H1 (cell line): Measurements from ENCODE around the gene BICRAL. TPM values are rescaled to one million over a fixed set of nuclear protein-coding genes. Genes with fewer than 3 reads are reported as not detected.

Experiments used
- CTCF ChIA-PET: fragments of 300-600 bp; sonication (Branson Sonifier 250); formaldehyde crosslinking; loops from one replicate; lab custom pipeline; 2021; ENCODE audit not compliant: partially characterized antibody; lab: Charles Lee
- POLR2A ChIA-PET: fragments of 300-600 bp; sonication (Branson Sonifier 250); formaldehyde crosslinking; loops from one replicate; lab custom pipeline; 2021; ENCODE audit warnings: inconsistent platforms; ENCODE audit not compliant: partially characterized antibody; lab: Charles Lee
- DNase-seq, 2 experiments: peaks; one replicate each; pipeline versions ENCODE4 v3.0.0 to v3.0.0-alpha.2; 2010 to 2022; ENCODE audit warnings: low spot score in 2 of 2, low read depth in 1 of 2, mixed read lengths in 1 of 2
- FAIRE-seq: peaks from 2 replicates; lab custom pipeline; 2011; peaks lifted over from hg19 to GRCh38; lab: Jason Lieb, UNC
- H2AFZ ChIP-seq: 2 replicates; pipeline ENCODE4 v1.8.1; 2012; ENCODE audit warnings: low read length, inconsistent platforms
- H2AK5ac ChIP-seq: 2 replicates; pipeline ENCODE4 v1.6.1; 2013; ENCODE audit warnings: low read depth, low read length
- H2BK120ac ChIP-seq: replicated peaks from 2 replicates; pipeline ENCODE3; 2013; ENCODE audit warnings: low read depth, low read length, inconsistent platforms
- H2BK12ac ChIP-seq: 2 replicates; pipeline ENCODE4 v1.6.1; 2013; ENCODE audit warnings: low read depth, low read length
- H2BK15ac ChIP-seq: 2 replicates; pipeline ENCODE4 v1.6.1; 2013; ENCODE audit warnings: low read length
- H2BK20ac ChIP-seq: 2 replicates; pipeline ENCODE4 v1.6.1; 2013; ENCODE audit warnings: low read length
- H2BK5ac ChIP-seq: 2 replicates; pipeline ENCODE4 v1.6.1; 2013; ENCODE audit warnings: low read depth, low read length
- H3K14ac ChIP-seq: 2 replicates; pipeline ENCODE4 v1.6.1; 2013; ENCODE audit warnings: inconsistent platforms; ENCODE audit not compliant: insufficient read length
- H3K18ac ChIP-seq: 2 replicates; pipeline ENCODE4 v1.6.1; 2013; ENCODE audit warnings: low read length; ENCODE audit errors: extremely low read depth
- H3K23ac ChIP-seq: 2 replicates; pipeline ENCODE4 v1.6.1; 2013; ENCODE audit warnings: inconsistent platforms; ENCODE audit not compliant: insufficient read length
- H3K23me2 ChIP-seq: 2 replicates; pipeline ENCODE4 v1.6.1; 2013; ENCODE audit warnings: low read depth, low read length
- H3K27ac ChIP-seq: 2 replicates; pipeline ENCODE4 v1.6.1; 2011; ENCODE audit warnings: low read depth, low read length, inconsistent platforms
- H3K27me3 ChIP-seq, 4 experiments: replicated peaks in 1 of 4; 1 replicate in 1 of 4; 2 replicates in 3 of 4; pipeline versions ENCODE4 v1.6.1 to v1.8.1; 2011 to 2013; ENCODE audit warnings: low read length in 3 of 4, mild to moderate bottlenecking in 3 of 4, inconsistent platforms in 2 of 4, mixed read lengths in 2 of 4, moderate library complexity in 1 of 4; ENCODE audit not compliant: control insufficient read depth in 3 of 4, insufficient read depth in 3 of 4; ENCODE audit errors: extremely low read depth in 1 of 4
- H3K36me3 ChIP-seq, 4 experiments: 2 replicates each; pipeline versions ENCODE4 v1.6.1 to v1.8.1; 2011 to 2013; ENCODE audit warnings: mild to moderate bottlenecking in 4 of 4, low read length in 3 of 4, moderate library complexity in 2 of 4, control low read depth in 1 of 4, inconsistent platforms in 1 of 4; ENCODE audit not compliant: insufficient read depth in 4 of 4, control insufficient read depth in 2 of 4
- H3K4ac ChIP-seq: replicated peaks from 2 replicates; pipeline ENCODE3; 2013; ENCODE audit warnings: low read length, low read depth, mixed read lengths, inconsistent platforms; ENCODE audit not compliant: insufficient read length
- H3K4me1 ChIP-seq, 4 experiments: replicated peaks in 1 of 4; 1 replicate in 1 of 4; 2 replicates in 3 of 4; pipeline versions ENCODE4 v1.6.1 to v1.8.1; 2011 to 2013; ENCODE audit warnings: low read length in 3 of 4, inconsistent platforms in 2 of 4, mixed read lengths in 1 of 4; ENCODE audit not compliant: insufficient read depth in 4 of 4, control insufficient read depth in 3 of 4
- H3K4me2 ChIP-seq, 2 experiments: 2 replicates each; pipeline versions ENCODE4 v1.6.1 to v1.8.1; 2011 to 2013; ENCODE audit warnings: low read depth in 2 of 2, low read length in 2 of 2, control low read depth in 1 of 2, inconsistent platforms in 1 of 2, mild to moderate bottlenecking in 1 of 2; ENCODE audit not compliant: insufficient read depth in 1 of 2
- H3K4me3 ChIP-seq, 4 experiments: fragments of 200-600, 300-600 bp in 1 of 4; sonication (generic), shearing (Covaris generic), sonication (Bioruptor Twin) in 1 of 4; 2 replicates each; pipeline versions ENCODE4 v1.5.1 to v1.8.1; 2011 to 2016; ENCODE audit warnings: low read length in 4 of 4, low read depth in 3 of 4, control low read depth in 2 of 4, inconsistent platforms in 2 of 4, mild to moderate bottlenecking in 2 of 4, mixed read lengths in 1 of 4, moderate library complexity in 1 of 4; ENCODE audit not compliant: insufficient read depth in 2 of 4; ENCODE audit errors: extremely low read depth in 1 of 4
- H3K56ac ChIP-seq: replicated peaks from 2 replicates; pipeline ENCODE3; 2013; ENCODE audit warnings: low read depth, mild to moderate bottlenecking, mixed read lengths, low read length, inconsistent platforms; ENCODE audit not compliant: insufficient read length
- H3K79me1 ChIP-seq: 2 replicates; pipeline ENCODE4 v1.6.1; 2013; ENCODE audit warnings: low read depth, low read length, control low read depth
- H3K79me2 ChIP-seq, 2 experiments: 2 replicates each; pipeline versions ENCODE4 v1.6.1 to v1.8.1; 2012 to 2013; ENCODE audit warnings: low read length in 2 of 2, mild to moderate bottlenecking in 2 of 2, inconsistent platforms in 1 of 2; ENCODE audit not compliant: insufficient read depth in 2 of 2, control insufficient read depth in 1 of 2
- H3K9ac ChIP-seq, 4 experiments: replicated peaks in 1 of 4; 1 replicate in 1 of 4; 2 replicates in 3 of 4; pipeline versions ENCODE4 v1.6.1 to v1.8.1; 2011 to 2013; ENCODE audit warnings: low read depth in 3 of 4, low read length in 3 of 4, control low read depth in 2 of 4, mild to moderate bottlenecking in 2 of 4, moderate library complexity in 2 of 4, inconsistent platforms in 1 of 4; ENCODE audit errors: extremely low read depth in 1 of 4
- H3K9me3 ChIP-seq, 2 experiments: 2 replicates each; pipeline versions ENCODE4 v1.6.1 to v1.8.1; 2012 to 2013; ENCODE audit warnings: mild to moderate bottlenecking in 2 of 2, moderate library complexity in 2 of 2, control low read depth in 1 of 2, inconsistent platforms in 1 of 2, low read depth in 1 of 2, low read length in 1 of 2, mixed read lengths in 1 of 2; ENCODE audit not compliant: insufficient read depth in 2 of 2
- H4K20me1 ChIP-seq, 2 experiments: replicated peaks in 1 of 2; 2 replicates each; pipeline versions ENCODE3 to v1.8.1; 2011 to 2013; ENCODE audit warnings: inconsistent platforms in 2 of 2, low read length in 2 of 2, mild to moderate bottlenecking in 1 of 2; ENCODE audit not compliant: insufficient read depth in 2 of 2, control insufficient read depth in 1 of 2
- H4K5ac ChIP-seq: 2 replicates; pipeline ENCODE4 v1.6.1; 2013; ENCODE audit warnings: low read length, low read depth, mixed read lengths, inconsistent platforms; ENCODE audit not compliant: insufficient read length
- H4K8ac ChIP-seq: 2 replicates; pipeline ENCODE4 v1.8.0; 2013; ENCODE audit warnings: mild to moderate bottlenecking, moderate library complexity, low read length, inconsistent platforms; ENCODE audit not compliant: insufficient read depth; ENCODE audit errors: extremely low read depth
- H4K91ac ChIP-seq: replicated peaks from 2 replicates; pipeline ENCODE3; 2013; ENCODE audit warnings: low read length, mixed read lengths, inconsistent platforms; ENCODE audit not compliant: insufficient read length
- CHD2 ChIP-seq: IDR thresholded peaks from 2 replicates; pipeline ENCODE4 v1.6.1; 2012; ENCODE audit warnings: low read length, improper control_type of control experiment
- FOSL1 ChIP-seq: IDR thresholded peaks from 2 replicates; pipeline ENCODE4 v1.6.1; 2011; ENCODE audit warnings: mild to moderate bottlenecking, low read depth, low read length, moderate library complexity; ENCODE audit not compliant: insufficient read depth
- GTF2F1 ChIP-seq: IDR thresholded peaks from 2 replicates; pipeline ENCODE4 v1.6.1; 2012; ENCODE audit warnings: low read depth, low read length, improper control_type of control experiment, borderline replicate concordance
- KDM5A ChIP-seq: fragments of 200-600 bp; IDR thresholded peaks from 2 replicates; pipeline ENCODE4 v1.7.1; 2012; ENCODE audit warnings: mild to moderate bottlenecking, low read length, inconsistent platforms, mixed read lengths
- POLR2A ChIP-seq, 2 experiments: IDR thresholded peaks; 1 replicate in 1 of 2; 2 replicates in 1 of 2; pipeline ENCODE4 v1.6.1; 2011; ENCODE audit warnings: low read depth in 2 of 2, low read length in 2 of 2, mild to moderate bottlenecking in 2 of 2; ENCODE audit errors: control extremely low read depth in 1 of 2
- WGBS, 2 experiments: shearing (Covaris generic) in 1 of 2; methylation state at CpG; one replicate each; pipeline versions ENCODE4 v1.1.6 to v1.1.7; 2013 to 2015; ENCODE audit warnings: low lambda C conversion rate in 2 of 2, mixed read lengths in 2 of 2, inconsistent platforms in 1 of 2, low coverage in 1 of 2, missing lambda C conversion rate in 1 of 2; ENCODE audit not compliant: insufficient replicate concordance in 2 of 2, insufficient coverage in 1 of 2, insufficient read length in 1 of 2; ENCODE audit errors: extremely low coverage in 1 of 2, missing lambda C conversion rate in 1 of 2; 5-methylcytosine and 5-hydroxymethylcytosine counted together
- polyA plus RNA-seq, 7 experiments: library from polyadenylated mRNA; depleted of rRNA in 3 of 7; stranded (reverse) in 5 of 7; unstranded in 2 of 7; fragments of >200 nt in 5 of 7; fragments of 200-250 nt in 2 of 7; gene quantifications; 1 replicate in 5 of 7; 2 replicates in 1 of 7; 4 replicates in 1 of 7; pipeline versions ENCODE4 v1.2.1 to v1.2.3, GENCODE V29; 2011 to 2013; ENCODE audit warnings: missing spikeins in 2 of 7, mixed read lengths in 2 of 7
- total RNA-seq: library from RNA; stranded (reverse); fragmentation: NEBNext Ultra II Directional; extraction: Animal tissue kit (Norgen Biotek cat#: 25700); gene quantifications from 2 replicates; pipeline ENCODE4 v1.2.1, GENCODE V29; 2021

BICRAL gene
- total and polyA plus RNA-seq, 2 of the 8 experiments (the other 6 are each of a cell fraction or from before 2014, with no cell fraction given): 9.4 to 12.2 TPM

DNA sequence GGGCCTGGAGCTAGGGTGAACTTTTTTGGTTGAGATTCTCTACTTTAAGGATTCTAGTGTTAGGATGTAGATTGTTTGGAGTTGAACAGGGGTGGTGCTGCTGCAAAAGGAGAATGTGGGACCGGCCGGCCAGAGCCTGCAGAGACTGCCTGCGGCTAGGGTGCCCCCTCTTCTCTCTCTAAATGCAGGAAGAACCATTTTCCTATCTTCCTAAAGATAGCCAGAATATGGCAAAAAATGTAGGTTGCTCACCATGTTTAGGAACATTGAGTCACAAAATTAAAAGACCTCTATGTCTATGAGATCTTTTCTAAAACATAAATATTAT, 39.5 kb downstream of the BICRAL start:
- CTCF ChIA-PET: interaction anchor here (1.2 kb wide), 1 partner anchor 80 kb away, joined by 3 read pairs; no protein-coding TSS in a partner anchor

More for the DNA sequence above, 39.5 kb downstream of the BICRAL start:
- POLR2A ChIA-PET: interaction anchor here (0.5 kb wide), 1 partner anchor 65 kb away, joined by 3 read pairs; no protein-coding TSS in a partner anchor
- peaks cover 0 to 12% (median 2%) of the 10 kb centered on the region in 4 experiments; a peak in 4 of 8 replicates for H3K36me3 ChIP-seq
- H2BK15ac ChIP-seq: no peak overlapping the region
- no peak for DNase-seq
- H3K14ac ChIP-seq: no peak overlapping the region
- H3K9ac ChIP-seq: no peak overlapping the region
- FAIRE-seq: no peak
- H2BK120ac ChIP-seq: no peak overlapping the region
- H4K20me1 ChIP-seq: no peaks in the 10 kb centered on the region
- no peak overlapping the region for H4K5ac ChIP-seq
- H3K79me2 ChIP-seq: no peaks in the 10 kb centered on the region
- H2BK5ac ChIP-seq: no peak overlapping the region
- no peak overlapping the region for H3K27ac ChIP-seq
- no peak overlapping the region for H3K56ac ChIP-seq
- no peaks in the 10 kb centered on the region for H3K23me2 ChIP-seq
- H3K9me3 ChIP-seq: no peaks in the 10 kb centered on the region
- H4K8ac ChIP-seq: no peak overlapping the region
- H2BK12ac ChIP-seq: no peak overlapping the region
- H3K4me3 ChIP-seq: no peak overlapping the region
- H3K4ac ChIP-seq: no peak overlapping the region
- H3K18ac ChIP-seq: no peak overlapping the region
- no peak overlapping the region for H2AK5ac ChIP-seq
- no peak for TF ChIP-seq POLR2A (IDR thresholded peaks at IDR 0.05; ENCODE audit: control extremely low read depth in 1 of 2, low read depth in 2 of 2, low read length in 2 of 2)
- TF ChIP-seq FOSL1: no peak
- no peak for TF ChIP-seq KDM5A
- no peak for TF ChIP-seq GTF2F1
- TF ChIP-seq CHD2: no peak
- H4K91ac ChIP-seq: no peak overlapping the region
- H2AFZ ChIP-seq: no peak overlapping the region
- H3K4me1 ChIP-seq: peaks cover 4 to 22% (median 14%) of the 10 kb centered on the region in 4 experiments; a peak in 5 of 7 replicates
- H3K4me2 ChIP-seq: no peak overlapping the region
- 90% methylated on average over 3 of the region's 3 CpGs; no CpG with 5 or more reads in 1 of the 2 experiments for WGBS, 2 experiments
- H2BK20ac ChIP-seq: no peak overlapping the region
- H3K27me3 ChIP-seq: no peaks in the 10 kb centered on the region
- H3K79me1 ChIP-seq: 0 out of 2 replicates have a peak, but pooled peaks cover 2% of the 10 kb centered on the region
- H3K23ac ChIP-seq: no peak overlapping the region
